ENCODE data around the gene HAND2. TPM values are rescaled to one million over a fixed set of nuclear protein-coding genes. Genes with fewer than 3 reads are reported as not detected.

HAND2 gene
- total RNA-seq, 1 donor from 2014 or later = 180 TPM

DNA sequence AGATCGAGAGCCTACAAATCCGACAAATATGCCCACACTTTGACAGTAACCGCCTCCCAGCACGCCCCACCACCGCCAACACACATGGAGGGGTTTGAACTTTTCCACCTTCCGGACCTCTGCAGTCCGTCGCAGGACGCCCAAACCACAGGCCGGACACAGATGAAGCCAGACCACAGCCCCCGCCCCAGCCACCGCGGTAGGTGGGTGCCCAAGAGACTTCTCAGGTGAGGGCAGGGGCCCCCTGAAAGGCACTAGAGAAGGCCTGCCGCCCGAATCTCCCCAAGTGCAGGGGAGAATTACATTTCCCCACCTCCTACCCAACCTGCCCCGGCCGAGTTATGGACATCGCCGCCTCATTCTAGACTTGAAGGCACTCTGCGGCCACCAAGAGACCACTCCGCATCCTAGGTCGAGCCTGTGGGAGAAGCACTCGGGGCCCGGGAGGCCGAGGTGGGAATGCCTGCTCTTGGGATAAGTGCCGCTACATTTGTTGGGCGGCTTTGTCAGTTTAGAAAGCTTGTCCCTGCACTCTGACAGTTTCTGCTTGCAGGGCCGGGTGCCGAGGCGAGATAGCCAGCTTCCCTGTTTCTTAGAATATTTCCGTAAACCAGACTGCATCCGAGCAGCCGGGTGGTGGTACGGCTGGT, 21.5 kb downstream of the HAND2 start:
- ATAC-seq (peak; percentile 1), DNase-seq (peak; percentile 45)
- intact Hi-C loops (cut with micrococcal nuclease) = loop anchor here (10.0 kb wide), 1 partner anchor 616 kb away; no protein-coding TSS in a partner anchor

DNA sequence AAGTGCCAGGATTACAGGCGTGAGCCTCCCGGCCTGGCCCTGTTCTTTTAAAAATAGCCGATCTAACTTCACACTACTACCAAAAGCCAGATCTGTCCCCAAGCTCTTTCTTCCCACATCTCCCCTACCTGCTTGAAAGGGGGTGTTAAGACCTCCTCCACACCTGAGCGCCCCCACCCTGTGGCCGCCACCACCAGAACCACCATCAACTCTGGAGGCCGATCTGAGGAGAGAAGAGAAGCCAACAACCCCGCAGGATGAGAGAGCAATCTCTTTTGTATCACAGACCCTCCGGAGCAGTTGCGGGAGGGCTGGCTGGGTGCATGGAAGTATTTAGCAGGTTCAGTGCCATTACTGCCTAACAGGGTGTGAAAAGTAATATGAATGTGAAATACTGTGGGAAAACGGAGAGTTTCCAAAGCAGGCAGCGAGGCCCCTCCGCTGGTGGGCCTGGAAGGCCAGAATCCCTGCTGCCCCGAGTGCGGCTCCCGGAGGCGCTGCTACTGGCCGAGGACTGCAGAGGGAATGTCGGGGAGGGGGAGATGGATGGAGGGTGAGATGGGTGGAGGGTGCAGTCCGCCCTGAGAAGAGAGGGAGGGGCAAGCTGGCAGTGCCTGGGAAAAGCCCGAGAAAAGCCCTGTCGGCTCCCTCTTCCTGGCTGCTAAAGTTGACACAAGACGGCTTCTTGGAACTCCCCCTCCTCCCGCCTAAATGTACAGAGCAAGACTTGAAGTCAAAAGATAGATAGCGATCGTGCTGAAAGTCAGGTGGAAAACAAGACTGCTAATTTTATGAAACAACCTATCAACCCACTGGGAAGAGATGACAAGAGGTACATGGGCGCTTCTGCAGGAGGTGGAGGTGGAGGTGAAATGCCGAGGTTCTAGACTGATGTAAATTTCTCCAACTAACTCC, 22.3 kb downstream of the HAND2 start:
- DNase-seq (peak; percentile 39), ATAC-seq (no peak)
- intact Hi-C loops (cut with micrococcal nuclease) = loop anchor here (10.0 kb wide), 1 partner anchor 617 kb away; no protein-coding TSS in a partner anchor

DNA sequence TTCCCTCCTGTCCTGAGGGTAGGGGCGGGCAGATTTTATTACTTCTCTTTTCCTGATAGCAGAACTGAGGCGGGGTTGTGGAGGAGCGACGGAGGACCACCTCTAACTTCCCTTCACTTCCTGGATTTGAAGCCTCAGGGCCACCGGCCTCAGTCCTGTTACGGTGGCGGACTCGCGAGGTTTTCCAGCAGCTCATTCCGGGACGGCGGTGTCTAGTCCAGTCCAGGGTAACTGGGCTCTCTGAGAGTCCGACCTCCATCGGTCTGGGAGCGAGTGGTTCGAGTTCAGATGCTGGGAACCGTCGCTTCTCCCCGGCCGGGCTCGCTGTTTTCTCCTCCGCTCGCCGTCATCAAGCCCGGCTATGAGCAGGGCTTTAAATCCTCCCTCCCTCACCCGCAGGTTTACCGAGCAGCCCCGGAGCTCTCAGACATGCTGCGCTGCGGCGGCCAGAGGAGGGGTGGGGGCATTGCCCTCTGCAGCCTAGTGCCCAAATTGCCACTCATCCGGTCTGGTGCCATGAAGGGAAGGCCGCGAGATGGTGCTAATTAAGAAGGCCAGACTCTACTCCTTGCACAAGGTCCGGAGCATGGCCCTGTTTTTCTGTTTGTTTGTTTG, 23.3 kb downstream of the HAND2 start:
- peak; percentile 61 for ATAC-seq
- intact Hi-C loops (cut with micrococcal nuclease) = loop anchor here (10.0 kb wide), 1 partner anchor 618 kb away; no protein-coding TSS in a partner anchor

DNA sequence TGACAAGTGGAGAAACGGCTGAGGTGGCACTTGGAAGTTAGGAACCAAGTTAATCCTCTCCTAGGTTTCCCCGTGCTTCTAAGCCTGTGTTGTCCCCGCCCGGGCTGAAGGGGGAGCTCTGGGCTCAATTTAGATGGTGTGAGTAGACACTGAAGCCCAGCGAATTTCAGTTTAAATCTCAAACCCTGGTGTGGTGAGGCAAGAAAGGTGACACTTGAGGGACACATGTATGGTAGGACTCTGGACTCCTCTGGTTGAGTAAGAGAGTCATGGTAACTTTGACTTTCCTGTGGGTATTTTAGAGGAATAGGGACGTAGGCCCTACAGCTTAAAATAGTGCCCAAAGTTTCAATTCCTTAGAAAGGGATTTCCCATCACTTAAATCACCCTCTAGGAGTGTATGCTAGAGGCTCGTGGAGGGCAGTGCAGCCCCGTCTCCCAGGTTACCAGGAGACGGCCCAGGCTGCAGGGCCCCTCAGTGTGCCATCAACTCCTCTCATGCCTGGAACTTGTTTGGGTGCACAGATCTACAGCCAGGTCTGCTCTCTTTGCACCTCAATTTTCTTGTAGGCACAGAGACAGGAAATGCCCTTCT, 24.0 kb downstream of the HAND2 start:
- ATAC-seq (peak; percentile 71), DNase-seq (peak; percentile 77)
- intact Hi-C loops (cut with micrococcal nuclease) = loop anchor here (10.0 kb wide), 1 partner anchor 619 kb away; no protein-coding TSS in a partner anchor

More for the DNA sequence above, 23.3 kb downstream of the HAND2 start:
- DNase-seq = peak; percentile 65

DNA sequence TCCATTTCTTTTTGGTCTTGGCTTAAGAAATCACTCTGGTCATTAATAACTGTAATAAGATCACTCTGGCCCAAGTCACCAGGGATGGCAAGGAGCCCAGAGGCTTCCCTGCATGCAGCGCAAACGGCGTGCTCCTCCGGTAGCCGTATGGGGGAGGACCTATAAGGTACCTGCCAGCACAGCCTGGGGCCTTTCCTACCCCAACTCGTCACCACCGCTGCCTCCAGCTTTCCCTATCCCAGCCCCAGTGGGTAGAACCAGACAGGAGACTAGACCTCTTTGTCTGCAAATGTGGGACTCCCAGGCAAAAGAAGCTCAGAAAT, 25.9 kb downstream of the HAND2 start:
- ATAC-seq = no peak
- DNase-seq = peak; percentile 58
- intact Hi-C loops (cut with micrococcal nuclease) = loop anchor here (10.0 kb wide), 1 partner anchor 621 kb away; no protein-coding TSS in a partner anchor

DNA sequence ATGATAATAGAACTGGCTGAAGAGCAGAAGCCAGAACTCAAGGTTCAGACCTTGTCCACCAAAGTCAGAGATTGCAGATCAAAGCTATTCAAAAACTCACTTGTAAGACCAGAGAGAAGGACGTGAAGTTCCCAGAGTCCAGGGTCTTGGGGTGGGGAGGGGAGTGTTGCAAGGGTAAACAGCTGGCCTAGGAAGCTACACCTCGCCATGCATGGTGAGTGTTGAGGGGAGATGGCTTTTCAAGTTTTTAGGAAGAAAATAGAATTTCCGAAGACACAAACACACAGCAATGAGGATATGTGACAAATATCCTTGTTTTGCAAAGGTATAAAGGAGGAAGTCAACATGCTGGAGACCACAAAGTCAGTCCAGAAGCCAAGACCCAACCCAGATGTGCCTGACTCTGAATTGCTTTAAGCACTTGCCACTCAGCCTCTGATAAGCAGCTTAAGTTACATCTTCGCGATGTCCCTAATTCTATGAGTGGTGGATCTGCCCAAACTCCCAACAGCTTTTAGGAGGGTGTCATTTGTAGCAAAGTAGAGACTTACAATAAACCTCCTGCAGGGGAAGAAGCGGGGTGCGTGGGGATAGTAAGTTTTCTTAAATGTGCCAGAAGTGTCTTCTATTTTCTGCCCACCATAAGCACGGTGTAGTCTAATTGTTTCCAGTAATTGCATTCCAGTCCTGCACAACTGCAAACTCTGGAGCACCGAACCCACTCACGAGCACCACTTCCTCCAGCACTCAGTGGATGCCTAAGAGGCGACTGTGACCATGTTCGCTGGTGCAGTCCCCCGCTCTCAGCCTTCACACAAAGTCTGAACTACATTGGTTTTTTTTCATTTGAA, 26.5 kb downstream of the HAND2 start:
- ATAC-seq = no peak
- intact Hi-C loops (cut with micrococcal nuclease) = loop anchor here (10.0 kb wide), 1 partner anchor 621 kb away; no protein-coding TSS in a partner anchor
- DNase-seq = no peak

DNA sequence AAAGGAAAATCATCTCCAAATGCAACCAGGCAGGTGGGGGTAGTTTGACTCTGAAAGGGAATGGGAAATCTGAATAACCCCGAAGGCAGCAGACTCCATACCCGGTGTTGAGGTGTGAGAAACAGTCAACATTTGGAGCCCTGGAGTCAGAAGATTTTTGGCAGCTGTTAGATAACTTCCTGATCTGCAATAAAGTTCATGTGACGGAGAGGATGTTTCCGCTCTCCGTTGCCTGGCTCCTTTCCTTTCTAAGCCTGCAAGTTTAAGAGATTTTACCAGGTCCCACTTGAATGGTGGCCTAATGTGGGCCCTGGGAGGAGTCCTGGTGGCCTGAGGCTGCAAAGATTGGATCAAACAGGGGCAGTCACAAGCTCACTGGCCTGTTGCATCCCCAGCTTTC, 27.7 kb downstream of the HAND2 start:
- intact Hi-C loops (cut with micrococcal nuclease) = loop anchor here (10.0 kb wide), 1 partner anchor 623 kb away; no protein-coding TSS in a partner anchor
- ATAC-seq (no peak), DNase-seq (no peak)

DNA sequence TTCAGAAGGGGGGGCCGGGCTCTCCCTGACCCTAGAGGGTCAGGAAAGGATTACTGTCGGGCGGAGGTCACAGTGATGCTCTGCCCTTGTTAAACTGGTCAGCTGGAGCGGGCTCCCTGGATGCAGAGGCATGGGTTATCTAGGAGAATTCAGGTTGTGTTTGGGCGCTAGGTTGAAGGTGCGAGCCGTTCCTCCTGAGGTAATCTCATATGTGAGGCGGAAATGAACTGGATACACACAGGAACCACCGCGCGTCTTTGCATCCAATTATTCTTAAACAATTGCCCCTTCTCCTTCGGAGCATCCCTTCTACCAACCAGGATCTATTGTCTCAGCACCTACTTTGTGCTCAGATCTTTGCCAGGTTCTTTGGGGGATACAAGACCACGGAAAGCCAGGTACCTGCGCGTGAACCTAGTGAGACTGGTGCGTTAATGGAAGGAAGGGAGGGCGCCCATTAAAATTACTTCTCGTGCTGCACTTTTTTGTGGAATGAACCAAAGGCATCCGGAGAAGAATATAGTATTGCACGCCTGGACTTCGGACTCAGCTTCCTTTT, 28.4 kb downstream of the HAND2 start:
- intact Hi-C loops (cut with micrococcal nuclease) = loop anchor here (10.0 kb wide), 1 partner anchor 623 kb away; no protein-coding TSS in a partner anchor
- ATAC-seq (no peak), DNase-seq (no peak)

DNA sequence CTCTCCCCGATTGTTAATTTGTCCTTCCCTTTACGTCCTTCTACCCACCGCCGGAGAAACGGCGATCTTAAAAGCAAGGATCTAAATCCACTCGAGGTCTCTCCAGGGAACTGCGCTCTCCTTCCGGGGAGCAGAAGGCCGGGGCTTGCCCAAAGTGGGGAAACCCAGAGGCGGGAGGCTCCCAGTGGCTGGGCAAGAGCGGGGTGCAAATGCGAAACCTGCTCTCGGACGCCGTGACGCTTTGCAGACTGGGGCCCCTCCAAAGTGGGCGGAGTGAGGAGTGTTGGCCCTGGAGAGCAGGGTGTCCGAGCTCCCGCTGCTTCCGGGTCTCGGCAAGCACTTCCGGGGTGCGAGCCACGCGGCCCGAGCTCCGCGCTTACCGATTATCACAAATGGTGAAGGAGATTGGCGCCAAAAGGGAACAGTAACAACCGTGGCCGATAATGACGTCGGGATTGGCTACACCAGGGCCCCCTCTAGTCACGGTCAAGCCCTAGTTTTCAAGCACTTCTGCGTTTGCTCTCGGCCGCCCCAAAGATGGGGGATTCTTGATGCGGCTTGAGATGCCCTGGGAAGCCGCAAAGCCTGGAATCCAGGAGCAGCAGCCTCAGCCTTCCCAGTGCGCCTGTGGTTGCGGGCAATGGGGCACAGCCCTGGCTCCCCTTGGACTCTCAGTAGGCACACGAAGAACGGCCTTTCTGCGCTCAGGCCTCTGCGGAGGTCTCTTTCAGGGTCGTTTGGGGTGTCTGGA, 29.0 kb downstream of the HAND2 start:
- intact Hi-C loops (cut with micrococcal nuclease) = loop anchor here (10.0 kb wide), 1 partner anchor 624 kb away; no protein-coding TSS in a partner anchor
- DNase-seq = peak; percentile 51
- ATAC-seq = no peak

DNA sequence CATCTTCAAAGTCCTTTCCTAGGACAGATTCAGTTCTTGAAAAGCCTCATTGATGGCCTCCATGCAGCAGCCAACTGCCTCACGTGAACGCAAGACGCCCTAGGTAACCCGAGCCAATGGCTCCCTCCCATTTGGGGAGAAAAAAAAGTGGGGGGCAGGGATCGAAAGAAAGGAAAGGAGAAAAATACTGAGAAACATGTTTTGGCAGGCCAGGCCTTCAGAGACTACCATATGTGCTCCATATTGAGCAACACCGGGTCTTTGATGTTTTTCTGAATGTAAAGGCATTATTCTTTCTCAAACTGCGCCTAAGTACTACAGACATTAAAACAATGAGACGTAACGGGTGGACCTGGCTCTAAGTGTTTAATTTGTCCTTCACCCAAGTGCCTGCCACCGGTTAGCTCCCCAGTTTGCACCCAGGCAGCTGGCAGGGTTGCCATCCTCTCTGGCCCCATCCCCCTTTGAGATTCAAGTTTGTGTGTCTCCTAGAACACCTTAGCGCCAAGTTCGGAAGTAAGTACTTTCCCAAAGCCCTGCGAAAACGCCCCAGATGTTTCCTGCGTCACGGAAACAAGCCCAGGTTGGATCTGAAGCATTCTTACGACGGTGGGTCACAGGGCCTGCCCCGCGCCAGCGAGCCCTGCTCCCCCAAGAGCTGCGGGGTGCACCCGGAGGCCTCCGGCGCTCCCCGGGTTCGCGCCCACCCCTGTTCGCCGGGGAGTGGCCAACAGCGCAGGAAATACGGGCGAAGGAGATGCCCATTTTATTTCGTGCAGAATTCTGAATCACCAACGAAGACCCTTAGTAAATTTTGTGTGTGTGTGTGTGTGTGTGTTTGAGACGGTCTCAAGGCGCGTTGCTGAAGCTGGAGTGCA, 30.1 kb downstream of the HAND2 start:
- intact Hi-C loops (cut with micrococcal nuclease) = loop anchor here (10.0 kb wide), 2 partner anchors 185 to 625 kb away; no protein-coding TSS in a partner anchor
- no peak for DNase-seq
- ATAC-seq = no peak

DNA sequence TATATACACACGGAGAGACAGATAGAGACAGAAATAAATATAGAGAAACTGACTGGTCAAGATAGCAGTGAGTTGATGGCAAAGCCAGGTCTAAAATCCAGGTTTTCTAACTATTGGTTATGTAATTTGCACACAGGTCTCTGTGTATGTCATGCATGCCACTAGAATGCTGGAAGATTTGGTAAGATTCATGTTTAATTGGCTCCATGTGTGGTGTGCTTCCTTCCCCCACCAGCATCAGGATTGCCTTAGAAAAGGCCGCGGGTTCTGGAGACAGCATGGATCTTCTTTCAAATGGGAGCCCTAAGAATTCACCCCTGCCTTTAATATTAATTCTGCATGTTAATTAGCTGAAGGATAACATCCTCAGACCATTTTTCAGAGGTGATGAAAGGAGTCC, 31.3 kb downstream of the HAND2 start:
- intact Hi-C loops (cut with micrococcal nuclease) = loop anchor here (10.0 kb wide), 1 partner anchor 184 kb away; no protein-coding TSS in a partner anchor
- DNase-seq (no peak), ATAC-seq (no peak)

DNA sequence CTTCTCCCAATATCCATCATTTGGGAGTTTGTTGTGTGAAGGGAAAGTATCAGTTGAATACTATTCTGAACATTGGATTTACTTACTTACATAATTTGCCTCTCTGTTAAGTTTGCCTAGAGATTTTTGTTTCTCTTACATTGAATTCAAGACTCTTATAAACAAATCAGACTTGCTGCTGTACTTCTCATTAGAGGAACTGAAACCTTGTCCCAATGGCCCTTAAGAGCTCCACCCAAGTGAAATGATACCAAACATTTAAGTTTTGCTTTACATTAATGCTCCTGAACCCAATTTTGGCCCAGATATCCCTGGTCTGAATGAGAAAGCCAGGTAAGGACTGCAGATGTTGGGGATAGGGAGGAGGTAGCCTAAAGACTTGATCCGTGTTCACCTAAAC, 32.0 kb downstream of the HAND2 start:
- intact Hi-C loops (cut with micrococcal nuclease) = loop anchor here (10.0 kb wide), 1 partner anchor 183 kb away; no protein-coding TSS in a partner anchor
- DNase-seq (no peak), ATAC-seq (no peak)

DNA sequence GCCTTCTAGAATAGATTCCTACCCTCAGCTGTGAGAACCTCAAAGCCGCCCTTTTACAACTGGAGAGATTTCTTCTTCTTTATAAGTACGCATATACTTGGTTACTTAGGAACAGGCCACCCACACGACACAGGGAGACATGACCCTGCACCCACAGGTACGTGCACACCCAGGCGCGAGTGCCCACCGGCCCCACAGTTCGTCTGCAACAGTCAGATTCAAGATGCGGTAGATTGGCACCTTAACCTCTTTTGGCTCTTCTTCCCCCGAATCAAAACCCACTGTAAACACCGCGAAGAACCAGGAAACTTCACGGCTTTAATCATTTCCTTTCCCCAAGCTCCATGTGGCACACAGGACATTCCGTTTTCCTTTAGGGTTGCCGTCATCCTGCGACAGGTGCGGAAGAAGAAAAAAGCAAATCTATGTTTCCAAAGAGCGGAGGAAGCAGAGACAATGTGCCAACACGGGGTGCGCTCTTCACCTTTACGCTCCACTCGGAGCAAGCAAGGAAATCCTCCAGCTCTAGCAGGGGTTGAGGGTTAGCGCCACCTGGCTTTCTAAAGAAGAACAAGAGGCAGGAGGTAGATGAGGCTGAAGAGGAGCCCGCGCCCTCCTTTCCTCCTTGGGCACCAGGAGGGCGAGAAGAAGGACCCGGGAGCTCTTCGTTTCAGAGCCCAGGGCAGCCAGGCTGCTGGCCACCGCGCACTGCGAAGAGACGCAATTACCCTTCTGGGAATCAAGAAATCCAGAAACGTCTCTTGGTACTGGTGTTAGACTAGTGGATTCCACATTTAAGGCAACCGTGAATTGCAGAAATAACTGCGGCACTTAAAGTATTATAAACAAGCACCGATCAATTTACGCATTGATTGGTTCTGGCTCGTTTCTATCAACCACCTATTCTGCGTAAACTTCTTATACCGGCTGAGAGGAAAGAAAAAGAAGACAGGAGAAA, 35.7 kb downstream of the HAND2 start:
- ATAC-seq = peak; percentile 93
- DNase-seq = peak; percentile 64
- intact Hi-C loops (cut with micrococcal nuclease) = loop anchor here (2.0 to 10.0 kb wide), 2 partner anchors 73 to 179 kb away; no protein-coding TSS in a partner anchor

DNA sequence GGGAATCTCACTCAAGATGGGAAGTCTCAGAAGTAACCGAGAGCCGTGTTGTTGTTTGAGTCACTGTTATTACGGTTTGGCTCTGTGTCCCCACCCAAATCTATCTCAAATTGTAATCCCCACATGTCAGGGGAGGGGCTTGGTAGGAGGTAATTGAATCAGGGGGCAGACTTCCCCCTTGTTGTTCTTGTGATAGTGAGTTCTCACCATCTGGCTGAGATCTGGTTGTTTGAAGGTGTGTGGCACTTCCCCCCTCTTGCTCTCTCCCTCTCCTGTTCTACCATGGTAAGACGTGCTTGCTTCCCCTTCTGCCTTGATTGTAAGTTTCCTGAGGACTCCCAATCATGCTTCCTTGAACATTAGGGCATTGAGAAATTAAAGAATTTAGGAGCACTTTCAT, 37.0 kb downstream of the HAND2 start:
- intact Hi-C loops (cut with micrococcal nuclease) = loop anchor here (10.0 kb wide), 1 partner anchor 178 kb away; no protein-coding TSS in a partner anchor
- DNase-seq (no peak), ATAC-seq (no peak)

DNA sequence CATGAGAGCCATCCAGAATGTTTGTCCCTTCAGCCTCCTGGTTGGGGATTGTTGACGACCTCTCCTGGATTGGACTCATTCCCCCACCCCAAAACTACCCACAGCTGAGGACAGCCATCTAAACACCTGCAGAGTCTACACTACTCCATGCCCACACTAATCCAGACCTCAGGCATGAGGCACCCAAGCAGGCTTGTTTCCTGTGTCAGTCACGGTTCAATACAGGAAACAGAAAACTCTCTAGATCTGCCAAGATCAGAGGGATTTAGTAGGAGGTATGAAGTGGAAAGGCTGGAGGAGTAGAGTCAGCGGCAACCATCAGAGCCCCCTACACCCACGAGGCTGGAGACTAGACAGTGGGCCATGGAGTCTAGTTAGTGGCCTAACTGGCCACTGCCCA, 37.7 kb downstream of the HAND2 start:
- ATAC-seq = no peak
- intact Hi-C loops (cut with micrococcal nuclease) = loop anchor here (10.0 kb wide), 1 partner anchor 178 kb away; no protein-coding TSS in a partner anchor
- DNase-seq = no peak

Measured in left ventricle myocardium superior (tissue), 1 donor.